H1 (cell line): ENCODE results near the gene PIGK. TPM values are rescaled to one million over a fixed set of nuclear protein-coding genes. Genes with fewer than 3 reads are reported as not detected.

ENCODE experiments used
- ATF3 ChIP-seq: IDR thresholded peaks from 2 replicates; pipeline ENCODE4 v1.6.1; 2011; ENCODE audit warnings: low read depth, mild to moderate bottlenecking, low read length; ENCODE audit not compliant: insufficient read depth
- CHD7 ChIP-seq: fragments of 300-600 bp; sonication (generic); IDR thresholded peaks from 2 replicates; pipeline ENCODE4 v1.7.1; 2012; ENCODE audit warnings: low read length, moderate library complexity, mild to moderate bottlenecking, inconsistent platforms; ENCODE audit not compliant: insufficient replicate concordance
- EP300 ChIP-seq, 2 experiments: IDR thresholded peaks; 1 replicate in 1 of 2; 2 replicates in 1 of 2; pipeline ENCODE4 v1.6.1; 2011 to 2012; ENCODE audit warnings: low read depth in 2 of 2, low read length in 2 of 2, mild to moderate bottlenecking in 2 of 2, borderline replicate concordance in 1 of 2, inconsistent platforms in 1 of 2, moderate library complexity in 1 of 2
- HDAC2 ChIP-seq, 2 experiments: fragments of 300-600 bp in 1 of 2; sonication (generic) in 1 of 2; IDR thresholded peaks; 2 replicates each; pipeline ENCODE4 v1.6.1; 2011 to 2012; ENCODE audit warnings: low read depth in 2 of 2, low read length in 2 of 2, mild to moderate bottlenecking in 2 of 2, moderate library complexity in 2 of 2, borderline replicate concordance in 1 of 2, inconsistent platforms in 1 of 2
- HDAC6 ChIP-seq: IDR thresholded peaks from one replicate; pipeline ENCODE4 v1.7.1; 2012; ENCODE audit warnings: low read depth, mild to moderate bottlenecking, inconsistent platforms, low read length, moderate library complexity
- KDM1A ChIP-seq: fragments of 200-600, 300-600 bp; sonication (generic); IDR thresholded peaks from 2 replicates; pipeline ENCODE4 v1.7.1; 2016; ENCODE audit warnings: mild to moderate bottlenecking, low read length, borderline replicate concordance
- KDM5A ChIP-seq: fragments of 200-600 bp; IDR thresholded peaks from 2 replicates; pipeline ENCODE4 v1.7.1; 2012; ENCODE audit warnings: mild to moderate bottlenecking, low read length, inconsistent platforms, mixed read lengths
- POLR2A ChIP-seq, 2 experiments: IDR thresholded peaks; 1 replicate in 1 of 2; 2 replicates in 1 of 2; pipeline ENCODE4 v1.6.1; 2011; ENCODE audit warnings: low read depth in 2 of 2, low read length in 2 of 2, mild to moderate bottlenecking in 2 of 2; ENCODE audit errors: control extremely low read depth in 1 of 2
- RBBP5 ChIP-seq: IDR thresholded peaks from 2 replicates; pipeline ENCODE4 v1.7.1; 2012; ENCODE audit warnings: low read depth, mild to moderate bottlenecking, inconsistent platforms, low read length, moderate library complexity, borderline replicate concordance
- polyA plus RNA-seq, 7 experiments: library from polyadenylated mRNA; depleted of rRNA in 3 of 7; stranded (reverse) in 5 of 7; unstranded in 2 of 7; fragments of >200 nt in 5 of 7; fragments of 200-250 nt in 2 of 7; gene quantifications; 1 replicate in 5 of 7; 2 replicates in 1 of 7; 4 replicates in 1 of 7; pipeline versions ENCODE4 v1.2.1 to v1.2.3, GENCODE V29; 2011 to 2013; ENCODE audit warnings: missing spikeins in 2 of 7, mixed read lengths in 2 of 7
- total RNA-seq: library from RNA; stranded (reverse); fragmentation: NEBNext Ultra II Directional; extraction: Animal tissue kit (Norgen Biotek cat#: 25700); gene quantifications from 2 replicates; pipeline ENCODE4 v1.2.1, GENCODE V29; 2021

The PIGK gene
- total and polyA plus RNA-seq, 2 of the 8 experiments (the other 6 are each of a cell fraction or from before 2014, with no cell fraction given) = 5.6 to 23.2 TPM

GRCh38 chr1:77047575-77047974 lies 171.7 kb downstream of the PIGK start (continued):
- no peak for TF ChIP-seq HDAC2 (IDR thresholded peaks at IDR 0.05; ENCODE audit: borderline replicate concordance in 1 of 2, low read depth in 2 of 2, low read length in 2 of 2)
- TF ChIP-seq KDM1A = no peak
- TF ChIP-seq EP300 (IDR thresholded peaks at IDR 0.05; ENCODE audit: borderline replicate concordance in 1 of 2, low read depth in 2 of 2, low read length in 2 of 2) = no peak
- TF ChIP-seq RBBP5 = no peak
- no peak for TF ChIP-seq POLR2A (IDR thresholded peaks at IDR 0.05; ENCODE audit: control extremely low read depth in 1 of 2, low read depth in 2 of 2, low read length in 2 of 2)
- no peak for TF ChIP-seq CHD7
- TF ChIP-seq KDM5A = no peak
- no peak for TF ChIP-seq ATF3
- no peak for TF ChIP-seq HDAC6
- TF ChIP-seq, all 59 proteins: peak for 0
